A549 (cell line): ENCODE measurements around the gene RPL18. TPM values are rescaled to one million over a fixed set of nuclear protein-coding genes. Genes with fewer than 3 reads are reported as not detected.

Source experiments
- ATAC-seq, 2 experiments: fragments of 200-7000 bp in 1 of 2; fragments of >200 bp in 1 of 2; cut with Nextera tagmentation in 1 of 2; cut with Tn5 transposase in 1 of 2; 3 replicates each; pipeline versions ENCODE4 v1.8.0 to v1.9.1; 2018 to 2020; ENCODE audit warnings: mild to moderate bottlenecking in 1 of 2, moderate library complexity in 1 of 2
- CTCF ChIA-PET: fragments of 300-600 bp; sonication (Branson Sonifier 250); formaldehyde crosslinking; extraction: SDS; loops from one replicate; lab custom pipeline; 2021; ENCODE audit warnings: antibody characterized with exemption, inconsistent platforms; lab: Yijun Ruan, JAX
- POLR2A ChIA-PET: fragments of 350-600 bp; formaldehyde crosslinking; extraction: SDS; loops from one replicate; lab custom pipeline; 2021; ENCODE audit warnings: antibody characterized with exemption, inconsistent platforms; lab: Yijun Ruan, JAX
- DNase-seq, 2 experiments: peaks; one replicate each; pipeline versions ENCODE4 v3.0.0 to v3.0.0-alpha.2; 2011 to 2016; ENCODE audit warnings: low read depth in 1 of 2, low spot score in 1 of 2
- FAIRE-seq: peaks from 2 replicates; lab custom pipeline; 2011; peaks lifted over from hg19 to GRCh38; lab: Jason Lieb, UNC
- H3K27ac ChIP-seq, 2 experiments: fragments of >200 bp; sonication (Bioruptor Twin); formaldehyde crosslinking; 3 replicates each; pipeline ENCODE4 v1.5.1; 2016 to 2017
- H3K4me1 ChIP-seq: fragments of >200 bp; sonication (Bioruptor Twin); formaldehyde crosslinking; 3 replicates; pipeline ENCODE4 v1.6.1; 2016
- H3K4me2 ChIP-seq: fragments of >200 bp; sonication (Bioruptor Twin); formaldehyde crosslinking; 3 replicates; pipeline ENCODE4 v1.6.1; 2016
- H3K4me3 ChIP-seq: fragments of >200 bp; sonication (Bioruptor Twin); formaldehyde crosslinking; 3 replicates; pipeline ENCODE4 v1.5.1; 2016
- H3K9me3 ChIP-seq: fragments of >200 bp; sonication (Bioruptor Twin); formaldehyde crosslinking; 3 replicates; pipeline ENCODE4 v1.6.1; 2016
- CBX2 ChIP-seq: fragments of 200-600 bp; sonication (generic); IDR thresholded peaks from 2 replicates; pipeline ENCODE4 v1.6.1; 2016; ENCODE audit warnings: low read depth, mild to moderate bottlenecking, borderline replicate concordance
- CHD2 ChIP-seq: fragments of 150-350 bp; IDR thresholded peaks from 2 replicates; pipeline ENCODE4 v1.6.1; 2014; ENCODE audit warnings: low read length; ENCODE audit not compliant: partially characterized antibody
- CHD4 ChIP-seq: fragments of 200-600 bp; sonication (generic); IDR thresholded peaks from 2 replicates; pipeline ENCODE4 v1.6.1; 2016; ENCODE audit warnings: antibody characterized with exemption, mild to moderate bottlenecking, borderline replicate concordance
- EHF ChIP-seq: fragments of 250-450 bp; sonication (Bioruptor Pico); IDR thresholded peaks from 2 replicates; pipeline ENCODE4 v1.5.0; 2020; ENCODE audit warnings: mild to moderate bottlenecking
- EHMT2 ChIP-seq: fragments of 200-600 bp; sonication (generic); IDR thresholded peaks from 2 replicates; pipeline ENCODE4 v1.6.1; 2016; ENCODE audit warnings: antibody characterized with exemption, low read depth, mild to moderate bottlenecking, moderate library complexity
- EP300 ChIP-seq, 2 experiments: fragments of >200 bp; sonication (Bioruptor Twin); formaldehyde crosslinking; IDR thresholded peaks; 2 replicates in 1 of 2; 3 replicates in 1 of 2; pipeline ENCODE4 v1.6.1; 2016 to 2017
- ESRRA ChIP-seq: fragments of 150-350 bp; IDR thresholded peaks from 2 replicates; pipeline ENCODE4 v1.6.1; 2014; ENCODE audit warnings: mild to moderate bottlenecking, low read length, borderline replicate concordance
- FOSB ChIP-seq: fragments of 250-450 bp; sonication (Bioruptor Pico); IDR thresholded peaks from 2 replicates; pipeline ENCODE4 v1.5.0; 2020; ENCODE audit warnings: mild to moderate bottlenecking, moderate library complexity
- FOSL2 ChIP-seq, 2 experiments: fragments of 450-650 bp in 1 of 2; fragments of >200 bp in 1 of 2; sonication (Bioruptor Twin) in 1 of 2; formaldehyde crosslinking; IDR thresholded peaks; 2 replicates each; pipeline versions ENCODE4 v1.5.0 to v1.6.1; 2016 to 2020; ENCODE audit warnings: mild to moderate bottlenecking in 1 of 2, moderate library complexity in 1 of 2
- GATA3 ChIP-seq: IDR thresholded peaks from 2 replicates; pipeline ENCODE4 v1.6.1; 2012; ENCODE audit warnings: borderline replicate concordance
- HDAC2 ChIP-seq: fragments of 200-600 bp; sonication (generic); IDR thresholded peaks from 2 replicates; pipeline ENCODE4 v1.6.1; 2016
- HES2 ChIP-seq: fragments of >200 bp; sonication (Bioruptor Twin); formaldehyde crosslinking; IDR thresholded peaks from 2 replicates; pipeline ENCODE4 v1.6.1; 2016
- HEYL ChIP-seq: fragments of 250-450 bp; sonication (Bioruptor Pico); IDR thresholded peaks from 2 replicates; pipeline ENCODE4 v1.8.0; 2021; ENCODE audit warnings: mild to moderate bottlenecking, moderate library complexity
- KDM5A ChIP-seq: fragments of 200-600 bp; sonication (generic); IDR thresholded peaks from 2 replicates; pipeline ENCODE4 v1.6.1; 2016; ENCODE audit warnings: antibody characterized with exemption, mild to moderate bottlenecking
- MAFK ChIP-seq: fragments of 450-650 bp; IDR thresholded peaks from 2 replicates; pipeline ENCODE4 v1.6.1; 2014; ENCODE audit not compliant: partially characterized antibody
- MYC ChIP-seq: IDR thresholded peaks from 2 replicates; pipeline ENCODE4 v1.6.1; 2012; ENCODE audit warnings: mild to moderate bottlenecking, inconsistent platforms, low read length, improper control_type of control experiment, borderline replicate concordance
- NFE2L2 ChIP-seq: fragments of 150-350 bp; conservative IDR thresholded peaks from 2 replicates; pipeline ENCODE4 v1.6.1; 2014; ENCODE audit warnings: low read length
- NR3C1 ChIP-seq: fragments of >200 bp; sonication (Bioruptor Twin); formaldehyde crosslinking; IDR thresholded peaks from 3 replicates; pipeline ENCODE4 v1.6.1; 2017
- RCOR1 ChIP-seq: fragments of 150-350 bp; IDR thresholded peaks from 2 replicates; pipeline ENCODE4 v1.6.1; 2014; ENCODE audit warnings: antibody characterized with exemption, low read length, low read depth
- SREBF2 ChIP-seq: fragments of 450-650 bp; IDR thresholded peaks from 2 replicates; pipeline ENCODE4 v1.6.1; 2014; ENCODE audit warnings: mild to moderate bottlenecking, moderate library complexity
- ZFP36 ChIP-seq: fragments of 450-650 bp; IDR thresholded peaks from 2 replicates; pipeline ENCODE4 v1.6.1; 2014; ENCODE audit warnings: borderline replicate concordance; ENCODE audit not compliant: partially characterized antibody
- WGBS: methylation state at CpG from one replicate; pipeline ENCODE4 v1.1.6; 2017; ENCODE audit errors: missing lambda C conversion rate; 5-methylcytosine and 5-hydroxymethylcytosine counted together
- polyA plus RNA-seq, 4 experiments: library from polyadenylated mRNA; depleted of rRNA in 3 of 4; stranded (reverse); fragments of >200 nt; fragmentation: RNase III in 1 of 4; extraction: RNeasy Plus Mini Kit Qiagen cat#74134 plus additional on column Dnase treatment in 1 of 4; gene quantifications; 2 replicates in 3 of 4; 3 replicates in 1 of 4; pipeline ENCODE4 v1.2.3, GENCODE V29; 2011 to 2017
- TF ChIP-seq, protein P1 (sequence below): fragments of >200 bp; sonication (Bioruptor Twin); formaldehyde crosslinking; IDR thresholded peaks from 3 replicates; pipeline ENCODE4 v1.5.1; 2016
- TF ChIP-seq, protein P2 (sequence below): IDR thresholded peaks from 2 replicates; pipeline ENCODE4 v1.6.1; 2012
- TF ChIP-seq, protein P3 (sequence below): fragments of 250-450 bp; sonication (Bioruptor Pico); IDR thresholded peaks from 2 replicates; pipeline ENCODE4 v1.5.0; 2021; ENCODE audit warnings: mild to moderate bottlenecking, moderate library complexity, borderline replicate concordance
- TF ChIP-seq, protein P4 (sequence below): fragments of 150-350 bp; IDR thresholded peaks from 2 replicates; pipeline ENCODE4 v1.6.1; 2014; ENCODE audit warnings: low read depth, mild to moderate bottlenecking, low read length

Gene RPL18
- polyA plus RNA-seq, 2 of the 4 experiments (the other 2 are of a cell fraction): 1,780 to 2,696 TPM

- ChIA-PET POLR2A (interaction anchor here (0.6 to 1.3 kb wide), 4 partner anchors 29 to 187 kb away, joined by 3 to 7 read pairs (median 4); no protein-coding TSS in a partner anchor), CTCF (interaction anchor here (0.5 to 21.8 kb wide), 19 partner anchors 8 to 253 kb away, joined by 3 to 618 read pairs (median 5); partner anchors contain the start of genes FAM83E, KDELR1, LMTK3 and SPACA4)
- no peak for TF ChIP-seq CBX2
- TF ChIP-seq, protein P1, sequence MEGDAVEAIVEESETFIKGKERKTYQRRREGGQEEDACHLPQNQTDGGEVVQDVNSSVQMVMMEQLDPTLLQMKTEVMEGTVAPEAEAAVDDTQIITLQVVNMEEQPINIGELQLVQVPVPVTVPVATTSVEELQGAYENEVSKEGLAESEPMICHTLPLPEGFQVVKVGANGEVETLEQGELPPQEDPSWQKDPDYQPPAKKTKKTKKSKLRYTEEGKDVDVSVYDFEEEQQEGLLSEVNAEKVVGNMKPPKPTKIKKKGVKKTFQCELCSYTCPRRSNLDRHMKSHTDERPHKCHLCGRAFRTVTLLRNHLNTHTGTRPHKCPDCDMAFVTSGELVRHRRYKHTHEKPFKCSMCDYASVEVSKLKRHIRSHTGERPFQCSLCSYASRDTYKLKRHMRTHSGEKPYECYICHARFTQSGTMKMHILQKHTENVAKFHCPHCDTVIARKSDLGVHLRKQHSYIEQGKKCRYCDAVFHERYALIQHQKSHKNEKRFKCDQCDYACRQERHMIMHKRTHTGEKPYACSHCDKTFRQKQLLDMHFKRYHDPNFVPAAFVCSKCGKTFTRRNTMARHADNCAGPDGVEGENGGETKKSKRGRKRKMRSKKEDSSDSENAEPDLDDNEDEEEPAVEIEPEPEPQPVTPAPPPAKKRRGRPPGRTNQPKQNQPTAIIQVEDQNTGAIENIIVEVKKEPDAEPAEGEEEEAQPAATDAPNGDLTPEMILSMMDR: no peak
- no peak for TF ChIP-seq MYC
- no peak for TF ChIP-seq NR3C1
- TF ChIP-seq CHD2: no peak
- TF ChIP-seq HES2: no peak
- no peak for TF ChIP-seq EHF
- TF ChIP-seq FOSL2 (IDR thresholded peaks at IDR 0.05): no peak
- no peak for TF ChIP-seq FOSL2 (CRISPR knock-in tag; IDR thresholded peaks at IDR 0.05)
- TF ChIP-seq GATA3: no peak
- no peak for TF ChIP-seq RCOR1
- TF ChIP-seq CHD4: no peak
- TF ChIP-seq HEYL (CRISPR knock-in tag): no peak
- no peak for TF ChIP-seq ZFP36
- TF ChIP-seq SREBF2: no peak
- TF ChIP-seq, protein P2, sequence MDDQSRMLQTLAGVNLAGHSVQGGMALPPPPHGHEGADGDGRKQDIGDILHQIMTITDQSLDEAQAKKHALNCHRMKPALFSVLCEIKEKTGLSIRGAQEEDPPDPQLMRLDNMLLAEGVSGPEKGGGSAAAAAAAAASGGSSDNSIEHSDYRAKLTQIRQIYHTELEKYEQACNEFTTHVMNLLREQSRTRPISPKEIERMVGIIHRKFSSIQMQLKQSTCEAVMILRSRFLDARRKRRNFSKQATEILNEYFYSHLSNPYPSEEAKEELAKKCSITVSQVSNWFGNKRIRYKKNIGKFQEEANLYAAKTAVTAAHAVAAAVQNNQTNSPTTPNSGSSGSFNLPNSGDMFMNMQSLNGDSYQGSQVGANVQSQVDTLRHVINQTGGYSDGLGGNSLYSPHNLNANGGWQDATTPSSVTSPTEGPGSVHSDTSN: no peak
- TF ChIP-seq KDM5A: no peak
- TF ChIP-seq FOSB (CRISPR knock-in tag): no peak
- Histone ChIP-seq H3K4me1 (peaks cover 18% of the 10 kb centered on the region), H3K27ac (peak overlapping the region in 1 of 2 experiments; percentile 60; a peak in 3 of 6 replicates), H3K4me2 (no peak overlapping the region), H3K9me3 (no peaks in the 10 kb centered on the region), H3K4me3 (no peak overlapping the region)
- ATAC-seq: no peak
- no peak for DNase-seq
- 96% methylated on average over 3 of the region's 3 CpGs for WGBS
- no peak for FAIRE-seq
Observed at GRCh38 chr19:48587387-48587786, 31.6 kb downstream of the RPL18 start.

DNA sequence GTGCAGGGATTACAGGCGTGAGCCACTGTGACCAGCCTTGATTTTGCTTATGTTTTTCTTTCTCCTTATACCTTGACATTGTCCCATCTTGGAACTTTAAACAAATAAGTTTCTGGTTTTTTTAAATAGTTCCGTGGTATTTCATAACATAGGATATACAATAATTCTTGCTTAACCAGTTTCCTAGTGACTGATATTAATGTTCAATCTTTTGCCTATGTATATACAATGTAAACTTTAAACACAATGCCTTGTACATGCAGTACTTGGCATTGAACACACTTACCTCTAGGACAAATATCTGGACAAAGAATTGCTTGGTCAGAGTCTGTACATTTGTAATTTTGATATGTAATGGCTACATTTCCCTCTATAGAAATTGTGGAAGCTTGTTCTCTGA lies 36.8 kb downstream of the RPL18 start:
- WGBS: 57% methylated on average over 2 of the region's 2 CpGs
- H3K4me3 ChIP-seq: no peak overlapping the region
- DNase-seq (no peak), FAIRE-seq (no peak), ATAC-seq (no peak)
- TF ChIP-seq NFE2L2: no peak
- no peak for TF ChIP-seq HDAC2
- TF ChIP-seq EP300 (IDR thresholded peaks at IDR 0.05): no peak
- TF ChIP-seq NR3C1: no peak
- no peak for TF ChIP-seq MAFK
- H3K9me3 ChIP-seq: no peaks in the 10 kb centered on the region
- no peak overlapping the region; the same call in 2 of the 3 replicates for H3K4me2 ChIP-seq
- POLR2A ChIA-PET: interaction anchor here (0.7 kb wide), 1 partner anchor 28 kb away, joined by 5 read pairs; no protein-coding TSS in a partner anchor
- CTCF ChIA-PET: interaction anchor here (3.3 to 21.8 kb wide), 7 partner anchors 12 to 93 kb away, joined by 35 to 618 read pairs (median 259); partner anchors contain the start of genes FAM83E, SPACA4 and SULT2B1
- peak overlapping the region; percentile 86 to 91 for H3K27ac ChIP-seq
- peaks cover 16% of the 10 kb centered on the region for H3K4me1 ChIP-seq

DNA sequence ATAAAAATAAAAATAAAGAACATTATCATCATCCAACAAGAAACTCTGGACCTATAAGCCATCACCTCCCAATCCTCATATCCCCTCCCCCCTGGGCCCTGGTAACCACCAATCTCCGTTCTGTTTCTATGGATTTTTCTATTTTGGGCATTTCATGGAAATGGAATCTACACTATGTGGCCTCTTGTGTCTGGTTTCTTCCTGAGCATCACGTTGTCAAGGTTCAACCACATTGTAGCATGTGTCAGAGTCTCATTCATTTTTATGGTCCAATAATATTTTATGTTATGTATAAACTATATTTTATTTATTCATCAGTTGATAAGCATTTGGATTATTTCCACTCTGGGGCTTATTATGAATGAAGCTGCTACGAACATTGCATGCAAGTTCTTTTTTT lies 40.1 kb downstream of the RPL18 start:
- H3K27ac ChIP-seq: peak overlapping the region in 1 of 2 experiments; percentile 5; a peak in 2 of 6 replicates
- TF ChIP-seq, protein P3, sequence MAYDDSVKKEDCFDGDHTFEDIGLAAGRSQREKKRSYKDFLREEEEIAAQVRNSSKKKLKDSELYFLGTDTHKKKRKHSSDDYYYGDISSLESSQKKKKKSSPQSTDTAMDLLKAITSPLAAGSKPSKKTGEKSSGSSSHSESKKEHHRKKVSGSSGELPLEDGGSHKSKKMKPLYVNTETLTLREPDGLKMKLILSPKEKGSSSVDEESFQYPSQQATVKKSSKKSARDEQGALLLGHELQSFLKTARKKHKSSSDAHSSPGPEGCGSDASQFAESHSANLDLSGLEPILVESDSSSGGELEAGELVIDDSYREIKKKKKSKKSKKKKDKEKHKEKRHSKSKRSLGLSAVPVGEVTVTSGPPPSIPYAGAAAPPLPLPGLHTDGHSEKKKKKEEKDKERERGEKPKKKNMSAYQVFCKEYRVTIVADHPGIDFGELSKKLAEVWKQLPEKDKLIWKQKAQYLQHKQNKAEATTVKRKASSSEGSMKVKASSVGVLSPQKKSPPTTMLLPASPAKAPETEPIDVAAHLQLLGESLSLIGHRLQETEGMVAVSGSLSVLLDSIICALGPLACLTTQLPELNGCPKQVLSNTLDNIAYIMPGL: no peak
- TF ChIP-seq EHMT2 (no peak), FOSB (CRISPR knock-in tag) (no peak), ESRRA (no peak), HDAC2 (no peak), CBX2 (no peak), FOSL2 (IDR thresholded peaks at IDR 0.05) (no peak), FOSL2 (CRISPR knock-in tag; IDR thresholded peaks at IDR 0.05) (no peak), MAFK (no peak)
- TF ChIP-seq, protein P4, sequence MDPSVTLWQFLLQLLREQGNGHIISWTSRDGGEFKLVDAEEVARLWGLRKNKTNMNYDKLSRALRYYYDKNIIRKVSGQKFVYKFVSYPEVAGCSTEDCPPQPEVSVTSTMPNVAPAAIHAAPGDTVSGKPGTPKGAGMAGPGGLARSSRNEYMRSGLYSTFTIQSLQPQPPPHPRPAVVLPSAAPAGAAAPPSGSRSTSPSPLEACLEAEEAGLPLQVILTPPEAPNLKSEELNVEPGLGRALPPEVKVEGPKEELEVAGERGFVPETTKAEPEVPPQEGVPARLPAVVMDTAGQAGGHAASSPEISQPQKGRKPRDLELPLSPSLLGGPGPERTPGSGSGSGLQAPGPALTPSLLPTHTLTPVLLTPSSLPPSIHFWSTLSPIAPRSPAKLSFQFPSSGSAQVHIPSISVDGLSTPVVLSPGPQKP: no peak
- H3K4me3 ChIP-seq: no peak overlapping the region
- H3K4me2 ChIP-seq: no peak overlapping the region
- CTCF ChIA-PET: interaction anchor here (1.2 to 21.8 kb wide), 7 partner anchors 9 to 90 kb away, joined by 5 to 618 read pairs (median 14); no protein-coding TSS in a partner anchor
- POLR2A ChIA-PET: interaction anchor here (0.6 kb wide), 1 partner anchor 293 kb away, joined by 5 read pairs; no protein-coding TSS in a partner anchor
- no peak for DNase-seq
- H3K9me3 ChIP-seq: no peaks in the 10 kb centered on the region
- 41% methylated on average over 3 of the region's 3 CpGs for WGBS
- H3K4me1 ChIP-seq: peaks cover 27% of the 10 kb centered on the region
- ATAC-seq: peak in 1 of 2 experiments; percentile 11; a peak in 1 of 6 replicates
- no peak for FAIRE-seq
